ENCODE data around the gene TDRKH.
A peak's percentile ranks its signal among the peaks of the same experiment; 100 is the strongest.
"Not testable (repeated sequence)": the region's sequence is repeated elsewhere in the genome, so short reads cannot be mapped to it uniquely, and the experiment has no call there.

TDRKH gene

GRCh38 chr1:151801310-151801820 is 11.1 kb upstream of the TDRKH start:
- no peak for DNase-seq

- no peak for DNase-seq
These were observed 10.5 kb upstream of the TDRKH start for GRCh38 chr1:151800830-151801229.

GRCh38 chr1:151799179-151800022 is 9.1 kb upstream of the TDRKH start:
- DNase-seq: no peak

- DNase-seq: no peak
These were observed 8.3 kb upstream of the TDRKH start for GRCh38 chr1:151798571-151798970.

- no peak for DNase-seq
These were observed 796 bp upstream of the TDRKH start for GRCh38 chr1:151790940-151791651.

GRCh38 chr1:151787689-151788088 is 2.6 kb downstream of the TDRKH start:
- DNase-seq: no peak

GRCh38 chr1:151783796-151784195 is 6.5 kb downstream of the TDRKH start:
- DNase-seq: no peak

GRCh38 chr1:151782741-151783140 is 7.6 kb downstream of the TDRKH start:
- DNase-seq: no peak

GRCh38 chr1:151782026-151782425 is 8.3 kb downstream of the TDRKH start:
- not testable (repeated sequence) for DNase-seq

GRCh38 chr1:151780736-151781135 is 9.6 kb downstream of the TDRKH start:
- not testable (repeated sequence) for DNase-seq

GRCh38 chr1:151779852-151780251 is 10.4 kb downstream of the TDRKH start:
- no peak for DNase-seq

- no peak for DNase-seq
These were observed 13.0 kb downstream of the TDRKH start for GRCh38 chr1:151777317-151777716.

GRCh38 chr1:151776665-151777062 is 13.6 kb downstream of the TDRKH start:
- DNase-seq: no peak

- DNase-seq: no peak
These were observed 14.2 kb downstream of the TDRKH start for GRCh38 chr1:151775894-151776664.

GRCh38 chr1:151774256-151774922 is 15.9 kb downstream of the TDRKH start:
- no peak for DNase-seq

- DNase-seq: no peak
These were observed 16.6 kb downstream of the TDRKH start for GRCh38 chr1:151773702-151774101.

- not testable (repeated sequence) for DNase-seq
These were observed 21.0 kb downstream of the TDRKH start for GRCh38 chr1:151769270-151769669.

- DNase-seq: not testable (repeated sequence)
These were observed 21.8 kb downstream of the TDRKH start for GRCh38 chr1:151768351-151769066.

- DNase-seq: no peak
These were observed 26.3 kb downstream of the TDRKH start for GRCh38 chr1:151763990-151764389.

GRCh38 chr1:151762941-151763921 is 27.1 kb downstream of the TDRKH start, which contains the start of gene MRPL9:
MRPL9 (minus strand) TSS chr1:151763496; CDS start chr1:151763479, 17 bp downstream.
- DNase-seq: peak; percentile 81
